HCT116 (cell line): Measurements from ENCODE around the gene MOV10. TPM values are rescaled to one million over a fixed set of nuclear protein-coding genes. Genes with fewer than 3 reads are reported as not detected.

Experiments used
- ATAC-seq: fragments of 200-7000 bp; cut with Tn5 transposase; 2 replicates; pipeline ENCODE4 v1.9.1; 2020; ENCODE audit warnings: mild to moderate bottlenecking, moderate library complexity
- BruUV-seq: library from RNA; stranded (reverse); fragments of 400-500 nt; replicated peaks from 2 replicates; lab custom pipeline; 2021; lab: Mats Ljungman, UMichigan
- CTCF ChIA-PET: fragments of 300-600 bp; sonication (Branson Sonifier 250); formaldehyde crosslinking; loops from one replicate; lab custom pipeline; 2021; ENCODE audit warnings: antibody characterized with exemption; lab: Charles Lee
- POLR2A ChIA-PET: fragments of 300-600, 350-600 bp; sonication (Branson Sonifier 250); formaldehyde crosslinking; loops from one replicate; lab custom pipeline; 2021; ENCODE audit warnings: antibody characterized with exemption; lab: Charles Lee
- RAD21 ChIA-PET, 2 experiments: fragments of 300-600 bp; sonication (Branson Sonifier 250); formaldehyde crosslinking; loops; one replicate each; lab custom pipeline; 2023; ENCODE audit warnings: low total read pairs in 2 of 2; ENCODE audit not compliant: uncharacterized antibody in 2 of 2, unreplicated experiment in 2 of 2, low non-redundant PET in 1 of 2; lab: Charles Lee
- DNase-seq: peaks from one replicate; pipeline ENCODE4 v3.0.0-alpha.2; 2010; ENCODE audit warnings: low read depth, low spot score
- H2AFZ ChIP-seq: fragments of 200-600 bp; shearing (Covaris generic), sonication (generic); 2 replicates; pipeline ENCODE4 v1.6.1; 2017; ENCODE audit warnings: low read depth, mixed run types, mixed read lengths, antibody characterized with exemption, low read length; ENCODE audit not compliant: poor library complexity, severe bottlenecking
- H3K27ac ChIP-seq: 2 replicates; pipeline ENCODE4 v1.5.1; 2012; ENCODE audit warnings: low read depth, low read length
- H3K27me3 ChIP-seq: fragments of 200-600 bp; sonication (generic); 2 replicates; pipeline ENCODE4 v1.6.1; 2016; ENCODE audit warnings: mixed run types, low read length, mixed read lengths; ENCODE audit not compliant: insufficient read depth
- H3K36me3 ChIP-seq, 2 experiments: fragments of 200-500 bp in 1 of 2; fragments of 200-600 bp in 1 of 2; sonication (Bioruptor generic) in 1 of 2; sonication (generic) in 1 of 2; 2 replicates each; pipeline versions ENCODE4 v1.5.1 to v1.6.1; 2014 to 2016; ENCODE audit warnings: low read length in 2 of 2, inconsistent platforms in 1 of 2, mixed read lengths in 1 of 2, mixed run types in 1 of 2; ENCODE audit not compliant: insufficient read depth in 2 of 2, control insufficient read depth in 1 of 2
- H3K4me1 ChIP-seq, 2 experiments: fragments of 200-600 bp in 1 of 2; sonication (generic) in 1 of 2; 2 replicates each; pipeline versions ENCODE4 v1.5.1 to v1.6.1; 2012 to 2017; ENCODE audit warnings: low read length in 2 of 2, inconsistent platforms in 1 of 2, mild to moderate bottlenecking in 1 of 2, mixed read lengths in 1 of 2, mixed run types in 1 of 2, moderate library complexity in 1 of 2; ENCODE audit not compliant: insufficient read depth in 2 of 2, control insufficient read depth in 1 of 2
- H3K4me2 ChIP-seq: fragments of 200-600 bp; sonication (generic); 2 replicates; pipeline ENCODE4 v1.6.1; 2017; ENCODE audit warnings: mixed run types, low read length, mixed read lengths
- H3K4me3 ChIP-seq, 2 experiments: fragments of 200-600 bp in 1 of 2; sonication (generic) in 1 of 2; replicated peaks in 1 of 2; 2 replicates each; pipeline ENCODE4 v1.5.1; 2011 to 2016; ENCODE audit warnings: low read length in 2 of 2, control low read depth in 1 of 2, low read depth in 1 of 2, mild to moderate bottlenecking in 1 of 2, mixed read lengths in 1 of 2, mixed run types in 1 of 2
- H3K79me2 ChIP-seq: fragments of 200-600 bp; sonication (generic); 2 replicates; pipeline ENCODE4 v1.6.1; 2017; ENCODE audit warnings: mild to moderate bottlenecking, mixed run types, low read length, moderate library complexity, mixed read lengths; ENCODE audit not compliant: insufficient read depth
- H3K9ac ChIP-seq: fragments of 200-600 bp; sonication (generic); 2 replicates; pipeline ENCODE4 v1.6.1; 2016; ENCODE audit warnings: low read length, mixed read lengths
- H3K9me2 ChIP-seq: fragments of 200-600 bp; sonication (generic), shearing (Covaris generic); 2 replicates; pipeline ENCODE4 v1.6.1; 2017; ENCODE audit warnings: mixed run types, mild to moderate bottlenecking, moderate library complexity; ENCODE audit not compliant: insufficient read depth
- H3K9me3 ChIP-seq, 2 experiments: fragments of 200-500 bp in 1 of 2; fragments of 200-600 bp in 1 of 2; sonication (Bioruptor generic) in 1 of 2; sonication (generic) in 1 of 2; 2 replicates each; pipeline ENCODE4 v1.6.1; 2014 to 2017; ENCODE audit warnings: low read length in 2 of 2, mixed read lengths in 2 of 2, inconsistent platforms in 1 of 2, low read depth in 1 of 2, mild to moderate bottlenecking in 1 of 2, mixed run types in 1 of 2, moderate library complexity in 1 of 2; ENCODE audit not compliant: control insufficient read depth in 1 of 2, insufficient read depth in 1 of 2
- H4K20me1 ChIP-seq: fragments of 200-600 bp; sonication (generic), shearing (Covaris generic); 2 replicates; pipeline ENCODE4 v1.6.1; 2017; ENCODE audit warnings: mixed run types, mild to moderate bottlenecking, moderate library complexity; ENCODE audit not compliant: insufficient read depth
- ATF3 ChIP-seq: IDR thresholded peaks from 2 replicates; pipeline ENCODE4 v1.6.1; 2012
- CBX3 ChIP-seq: IDR thresholded peaks from 2 replicates; pipeline ENCODE4 v1.6.1; 2012; ENCODE audit warnings: low read depth
- CEBPB ChIP-seq: IDR thresholded peaks from 2 replicates; pipeline ENCODE4 v1.6.1; 2012; ENCODE audit warnings: low read depth
- CTCF ChIP-seq, 3 experiments: fragments of 200-600 bp in 1 of 3; sonication (generic) in 1 of 3; IDR thresholded peaks in 2 of 3; conservative IDR thresholded peaks in 1 of 3; 2 replicates each; pipeline ENCODE4 v1.5.1; 2012 to 2017; ENCODE audit warnings: low read depth in 2 of 3, low read length in 2 of 3, antibody characterized with exemption in 1 of 3, borderline replicate concordance in 1 of 3, control low read depth in 1 of 3, mild to moderate bottlenecking in 1 of 3, mixed read lengths in 1 of 3, mixed run types in 1 of 3, moderate library complexity in 1 of 3; ENCODE audit not compliant: insufficient read depth in 1 of 3
- EGR1 ChIP-seq: IDR thresholded peaks from 2 replicates; pipeline ENCODE4 v1.6.1; 2012; ENCODE audit warnings: low read depth
- ELF1 ChIP-seq: IDR thresholded peaks from 2 replicates; pipeline ENCODE4 v1.6.1; 2012; ENCODE audit warnings: low read depth, borderline replicate concordance
- EZH2 ChIP-seq: fragments of 200-600 bp; sonication (generic); IDR thresholded peaks from 2 replicates; pipeline ENCODE4 v1.6.1; 2017; ENCODE audit warnings: antibody characterized with exemption, mixed run types
- EZH2phosphoT487 ChIP-seq: fragments of 200-600 bp; IDR thresholded peaks from 2 replicates; pipeline ENCODE4 v1.6.1; 2018; ENCODE audit warnings: antibody characterized with exemption, borderline replicate concordance
- FOSL1 ChIP-seq: IDR thresholded peaks from 2 replicates; pipeline ENCODE4 v1.6.1; 2012; ENCODE audit warnings: low read depth
- POLR2A ChIP-seq: IDR thresholded peaks from 2 replicates; pipeline ENCODE4 v1.7.0; 2011; ENCODE audit warnings: borderline replicate concordance; ENCODE audit not compliant: insufficient read depth, insufficient read length; ENCODE audit errors: extremely low read depth
- POLR2AphosphoS5 ChIP-seq: IDR thresholded peaks from 2 replicates; pipeline ENCODE4 v1.6.1; 2011; ENCODE audit warnings: mild to moderate bottlenecking, low read depth, low read length, moderate library complexity
- RAD21 ChIP-seq: IDR thresholded peaks from 2 replicates; pipeline ENCODE4 v1.6.1; 2012; ENCODE audit warnings: low read depth, mild to moderate bottlenecking
- SP1 ChIP-seq: IDR thresholded peaks from 2 replicates; pipeline ENCODE4 v1.6.1; 2012; ENCODE audit warnings: low read depth
- SRF ChIP-seq: IDR thresholded peaks from 2 replicates; pipeline ENCODE4 v1.6.1; 2012; ENCODE audit warnings: low read depth
- YY1 ChIP-seq: IDR thresholded peaks from 2 replicates; pipeline ENCODE4 v1.6.1; 2011; ENCODE audit warnings: low read length, low read depth, moderate library complexity, mild to moderate bottlenecking; ENCODE audit not compliant: insufficient replicate concordance; ENCODE audit errors: extremely low read depth
- ZNF274 ChIP-seq: fragments of 200-500 bp; sonication (Bioruptor generic); IDR thresholded peaks from 2 replicates; pipeline ENCODE4 v1.6.1; 2014; ENCODE audit warnings: mild to moderate bottlenecking, low read depth, low read length, inconsistent platforms
- intact Hi-C: fragments of 100-400 bp; cut with micrococcal nuclease; formaldehyde crosslinking; loops from 2 replicates; pipeline ENCODE4 v1.10.0; 2022
- total RNA-seq: library from RNA; stranded (reverse); gene quantifications from one replicate; pipeline ENCODE4 v1.2.1, GENCODE V29; 2021; ENCODE audit not compliant: unreplicated experiment

Gene MOV10
- total RNA-seq, 1 experiment from 2014 or later, result 109 TPM

GRCh38 chr1:112628516-112628915 lies 45.9 kb upstream of the MOV10 start:
- no peak overlapping the region for H2AFZ ChIP-seq
- intact Hi-C loops, result no loop called here
- no peaks in the 10 kb centered on the region for H3K9me2 ChIP-seq
- H3K27ac ChIP-seq, result no peak overlapping the region
- no peak for DNase-seq
- ChIA-PET RAD21 (no interaction called here), CTCF (no interaction called here), POLR2A (no interaction called here)
- no peaks in the 10 kb centered on the region for H3K9me3 ChIP-seq
- no TSS peak for BruUV-seq
- H3K4me1 ChIP-seq, result no peaks in the 10 kb centered on the region
- TF ChIP-seq CBX3 (no peak), POLR2AphosphoS5 (no peak), RAD21 (no peak), YY1 (no peak), SRF (no peak), EGR1 (no peak), ZNF274 (no peak)
- no peak overlapping the region for H3K4me2 ChIP-seq
- H3K79me2 ChIP-seq, result peaks cover 100% of the 10 kb centered on the region
- no peak for ATAC-seq
- no peak overlapping the region for H3K9ac ChIP-seq
- no peaks in the 10 kb centered on the region for H3K27me3 ChIP-seq
- peaks cover 3 to 5% of the 10 kb centered on the region in 2 experiments; a peak in 2 of 4 replicates for H3K36me3 ChIP-seq
- peaks cover 59% of the 10 kb centered on the region for H4K20me1 ChIP-seq
- H3K4me3 ChIP-seq, result no peak overlapping the region

GRCh38 chr1:112629256-112629655 lies 45.2 kb upstream of the MOV10 start:
- no TSS peak for BruUV-seq
- CTCF ChIA-PET, result no interaction called here
- DNase-seq (no peak), ATAC-seq (no peak)
- Histone ChIP-seq H2AFZ (no peak overlapping the region), H4K20me1 (peaks cover 65% of the 10 kb centered on the region), H3K9me2 (no peaks in the 10 kb centered on the region), H3K9me3 (no peaks in the 10 kb centered on the region), H3K4me1 (no peaks in the 10 kb centered on the region), H3K27me3 (no peaks in the 10 kb centered on the region), H3K4me2 (no peak overlapping the region), H3K9ac (no peak overlapping the region)
- intact Hi-C loops, result no loop called here
- RAD21 ChIA-PET, result no interaction called here
- POLR2A ChIA-PET, result no interaction called here
- TF ChIP-seq SP1 (no peak), POLR2A (no peak), ZNF274 (no peak), CBX3 (no peak), ATF3 (no peak), EZH2phosphoT487 (no peak), CEBPB (no peak), FOSL1 (no peak), EZH2 (no peak), ELF1 (no peak), CTCF (IDR thresholded peaks at IDR 0.05 in 2 of 3, conservative IDR thresholded peaks at IDR 0.05 in 1 of 3; ENCODE audit: borderline replicate concordance in 1 of 3, insufficient read depth in 1 of 3, low read depth in 2 of 3, low read length in 2 of 3) (no peak)
- TF ChIP-seq, all 23 proteins: peak for 0
- Histone ChIP-seq H3K36me3 (peaks cover 3 to 5% of the 10 kb centered on the region in 2 experiments; a peak in 2 of 4 replicates), H3K27ac (no peak overlapping the region), H3K79me2 (peaks cover 100% of the 10 kb centered on the region), H3K4me3 (no peak overlapping the region)
